ENCODE measurements around the gene RIMS4.

GRCh38 chr20:44799691-44800090, 10.7 kb downstream of the RIMS4 start:
- TF ChIP-seq LEF1 (IDR thresholded peaks at IDR 0.05; ENCODE audit: borderline replicate concordance): no peak
- no peak for TF ChIP-seq ZNF384 (IDR thresholded peaks at IDR 0.05)
- no peak for TF ChIP-seq ELF4 (IDR thresholded peaks at IDR 0.05)
- no peak for TF ChIP-seq BHLHE40 (IDR thresholded peaks at IDR 0.05; ENCODE audit: borderline replicate concordance)
- TF ChIP-seq SP1 (IDR thresholded peaks at IDR 0.05): no peak
